ENCODE measurements around the gene RFPL4A.

DNA sequence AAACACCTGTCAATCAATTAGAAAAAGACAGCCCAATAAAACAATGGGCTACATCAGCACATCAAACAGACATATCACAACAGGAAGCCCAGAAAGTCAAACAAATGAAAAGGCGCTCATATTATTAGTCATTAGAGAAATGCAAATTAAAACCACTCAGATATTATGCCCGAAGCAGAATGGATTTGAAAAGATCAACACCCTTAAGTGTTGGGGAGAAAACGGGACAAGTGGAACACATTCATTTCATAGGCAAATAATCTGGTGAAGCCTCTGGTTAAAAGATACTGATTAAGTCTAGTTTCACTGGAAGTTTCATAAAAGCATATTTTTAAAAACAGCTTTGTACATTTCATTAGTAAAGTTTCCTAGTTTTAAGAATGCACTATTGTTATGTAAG is 38.1 kb upstream of the RFPL4A start:
- TF ChIP-seq POLR2A (IDR thresholded peaks at IDR 0.05; ENCODE audit: low read length) (no peak), MAFK (IDR thresholded peaks at IDR 0.05; ENCODE audit: partially characterized antibody) (no peak), TP53 (CRISPR knock-in tag; IDR thresholded peaks at IDR 0.05) (no peak), EP300 (IDR thresholded peaks at IDR 0.05) (no peak)
- TF ChIP-seq, protein P1, sequence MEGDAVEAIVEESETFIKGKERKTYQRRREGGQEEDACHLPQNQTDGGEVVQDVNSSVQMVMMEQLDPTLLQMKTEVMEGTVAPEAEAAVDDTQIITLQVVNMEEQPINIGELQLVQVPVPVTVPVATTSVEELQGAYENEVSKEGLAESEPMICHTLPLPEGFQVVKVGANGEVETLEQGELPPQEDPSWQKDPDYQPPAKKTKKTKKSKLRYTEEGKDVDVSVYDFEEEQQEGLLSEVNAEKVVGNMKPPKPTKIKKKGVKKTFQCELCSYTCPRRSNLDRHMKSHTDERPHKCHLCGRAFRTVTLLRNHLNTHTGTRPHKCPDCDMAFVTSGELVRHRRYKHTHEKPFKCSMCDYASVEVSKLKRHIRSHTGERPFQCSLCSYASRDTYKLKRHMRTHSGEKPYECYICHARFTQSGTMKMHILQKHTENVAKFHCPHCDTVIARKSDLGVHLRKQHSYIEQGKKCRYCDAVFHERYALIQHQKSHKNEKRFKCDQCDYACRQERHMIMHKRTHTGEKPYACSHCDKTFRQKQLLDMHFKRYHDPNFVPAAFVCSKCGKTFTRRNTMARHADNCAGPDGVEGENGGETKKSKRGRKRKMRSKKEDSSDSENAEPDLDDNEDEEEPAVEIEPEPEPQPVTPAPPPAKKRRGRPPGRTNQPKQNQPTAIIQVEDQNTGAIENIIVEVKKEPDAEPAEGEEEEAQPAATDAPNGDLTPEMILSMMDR (IDR thresholded peaks at IDR 0.05): no peak
- TF ChIP-seq, protein P2, sequence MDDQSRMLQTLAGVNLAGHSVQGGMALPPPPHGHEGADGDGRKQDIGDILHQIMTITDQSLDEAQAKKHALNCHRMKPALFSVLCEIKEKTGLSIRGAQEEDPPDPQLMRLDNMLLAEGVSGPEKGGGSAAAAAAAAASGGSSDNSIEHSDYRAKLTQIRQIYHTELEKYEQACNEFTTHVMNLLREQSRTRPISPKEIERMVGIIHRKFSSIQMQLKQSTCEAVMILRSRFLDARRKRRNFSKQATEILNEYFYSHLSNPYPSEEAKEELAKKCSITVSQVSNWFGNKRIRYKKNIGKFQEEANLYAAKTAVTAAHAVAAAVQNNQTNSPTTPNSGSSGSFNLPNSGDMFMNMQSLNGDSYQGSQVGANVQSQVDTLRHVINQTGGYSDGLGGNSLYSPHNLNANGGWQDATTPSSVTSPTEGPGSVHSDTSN (IDR thresholded peaks at IDR 0.05): no peak

Measured in A549 (cell line).